MM.1S (cell line): ENCODE data around the gene SEC23A.
"Not testable (repeated sequence)": the region's sequence is repeated elsewhere in the genome, so short reads cannot be mapped to it uniquely, and the experiment has no call there.

Experiments used
- DNase-seq: peaks from one replicate; pipeline ENCODE4 v3.0.0-alpha.2; 2015
- H2AFZ ChIP-seq: fragments of 300-600 bp; sonication (generic); 2 replicates; pipeline ENCODE4 v1.6.0; 2016; ENCODE audit warnings: antibody characterized with exemption, low read length
- H3F3A ChIP-seq: fragments of 300-600 bp; sonication (generic); 2 replicates; pipeline ENCODE4 v1.6.1; 2016; ENCODE audit warnings: mild to moderate bottlenecking, antibody characterized with exemption, low read length, moderate library complexity, mixed read lengths; ENCODE audit not compliant: insufficient read depth
- H3K27ac ChIP-seq: fragments of 300-600 bp; sonication (generic); 2 replicates; pipeline ENCODE4 v1.5.1; 2016; ENCODE audit warnings: mild to moderate bottlenecking, low read length
- H3K27me3 ChIP-seq: fragments of 300-600 bp; sonication (generic); replicated peaks from 2 replicates; pipeline ENCODE4 v1.6.0; 2016; ENCODE audit warnings: low read length; ENCODE audit not compliant: insufficient read depth
- H3K36me3 ChIP-seq: fragments of 300-600 bp; sonication (generic); replicated peaks from 2 replicates; pipeline ENCODE4 v1.6.1; 2016; ENCODE audit warnings: mild to moderate bottlenecking, low read length, mixed read lengths; ENCODE audit not compliant: insufficient read depth
- H3K4me1 ChIP-seq: fragments of 300-600 bp; sonication (generic); 2 replicates; pipeline ENCODE4 v1.6.1; 2016; ENCODE audit warnings: low read length, mixed read lengths
- H3K4me2 ChIP-seq: fragments of 300-600 bp; sonication (generic); 2 replicates; pipeline ENCODE4 v1.6.0; 2016; ENCODE audit warnings: low read depth, low read length
- H3K4me3 ChIP-seq: fragments of 300-600 bp; sonication (generic); 2 replicates; pipeline ENCODE4 v1.5.1; 2016; ENCODE audit warnings: low read length, mixed read lengths
- H3K79me2 ChIP-seq: fragments of 300-600 bp; sonication (generic); 2 replicates; pipeline ENCODE4 v1.6.1; 2016; ENCODE audit warnings: mixed run types, low read length, mixed read lengths
- H3K9ac ChIP-seq: fragments of 300-600 bp; sonication (generic); 2 replicates; pipeline ENCODE4 v1.6.1; 2016; ENCODE audit warnings: low read length, mixed read lengths
- H3K9me2 ChIP-seq: fragments of 300-600 bp; sonication (generic); replicated peaks from 2 replicates; pipeline ENCODE4 v1.6.1; 2016; ENCODE audit warnings: mild to moderate bottlenecking, low read length, mixed read lengths; ENCODE audit not compliant: insufficient read depth
- H3K9me3 ChIP-seq: fragments of 300-600 bp; sonication (generic); replicated peaks from 2 replicates; pipeline ENCODE4 v1.6.1; 2016; ENCODE audit warnings: mild to moderate bottlenecking, low read length, mixed read lengths; ENCODE audit not compliant: insufficient read depth
- H4K20me1 ChIP-seq: fragments of 300-600 bp; sonication (generic); 2 replicates; pipeline ENCODE4 v1.6.1; 2016; ENCODE audit warnings: mild to moderate bottlenecking, low read length, moderate library complexity, mixed read lengths; ENCODE audit not compliant: insufficient read depth
- CTCF ChIP-seq: fragments of 300-600 bp; sonication (generic); IDR thresholded peaks from 2 replicates; pipeline ENCODE4 v1.5.1; 2016; ENCODE audit warnings: antibody characterized with exemption, low read length, mixed read lengths
- EZH2 ChIP-seq: fragments of 300-600 bp; sonication (generic); optimal IDR thresholded peaks from 2 replicates; pipeline ENCODE3; 2017; ENCODE audit warnings: low read depth, mild to moderate bottlenecking, antibody characterized with exemption, low read length, mixed read lengths
- EZH2phosphoT487 ChIP-seq: fragments of 300-600 bp; sonication (generic); IDR thresholded peaks from 2 replicates; pipeline ENCODE4 v1.6.1; 2018; ENCODE audit warnings: antibody characterized with exemption, low read length

SEC23A gene

GRCh38 chr14:39050389-39050788 lies 52.6 kb downstream of the SEC23A start:
- Histone ChIP-seq H2AFZ (no peak overlapping the region), H3K27me3 (no peaks in the 10 kb centered on the region), H3K4me1 (no peaks in the 10 kb centered on the region), H3K27ac (no peak overlapping the region), H3K9me2 (no peaks in the 10 kb centered on the region), H3K4me2 (no peak overlapping the region), H3K79me2 (no peaks in the 10 kb centered on the region), H3K4me3 (no peak overlapping the region), H4K20me1 (no peaks in the 10 kb centered on the region), H3K36me3 (no peaks in the 10 kb centered on the region), H3K9me3 (no peaks in the 10 kb centered on the region), H3F3A (no peaks in the 10 kb centered on the region), H3K9ac (no peak overlapping the region)
- DNase-seq: no peak
- TF ChIP-seq EZH2phosphoT487: no peak
- no peak for TF ChIP-seq EZH2
- no peak for TF ChIP-seq CTCF

- H2AFZ ChIP-seq, H3K4me2 ChIP-seq, H3K36me3 ChIP-seq, H3K4me1 ChIP-seq, H3K27me3 ChIP-seq, H3F3A ChIP-seq, H3K9ac ChIP-seq, H3K4me3 ChIP-seq, H4K20me1 ChIP-seq, H3K9me2 ChIP-seq, H3K79me2 ChIP-seq, H3K9me3 ChIP-seq, DNase-seq, H3K27ac ChIP-seq: not testable (repeated sequence)
These were observed 57.1 kb downstream of the SEC23A start for GRCh38 chr14:39045889-39046288.

GRCh38 chr14:39043352-39043943 lies 59.6 kb downstream of the SEC23A start:
- no peaks in the 10 kb centered on the region for H3K79me2 ChIP-seq
- no peaks in the 10 kb centered on the region for H3K27me3 ChIP-seq
- no peaks in the 10 kb centered on the region for H3K36me3 ChIP-seq
- no peak overlapping the region for H2AFZ ChIP-seq
- H3K9me2 ChIP-seq: no peaks in the 10 kb centered on the region
- H3F3A ChIP-seq: no peaks in the 10 kb centered on the region
- H3K27ac ChIP-seq: no peak overlapping the region
- H3K4me1 ChIP-seq: no peaks in the 10 kb centered on the region
- no peak overlapping the region for H3K9ac ChIP-seq
- no peaks in the 10 kb centered on the region for H3K9me3 ChIP-seq
- TF ChIP-seq EZH2phosphoT487 (no peak), EZH2 (no peak), CTCF (no peak)
- H3K4me2 ChIP-seq: no peak overlapping the region
- H3K4me3 ChIP-seq: no peak overlapping the region
- no peaks in the 10 kb centered on the region for H4K20me1 ChIP-seq
- DNase-seq: no peak

GRCh38 chr14:39040529-39040928 lies 62.5 kb downstream of the SEC23A start:
- H3F3A ChIP-seq: no peaks in the 10 kb centered on the region
- no peaks in the 10 kb centered on the region for H3K36me3 ChIP-seq
- H2AFZ ChIP-seq: no peak overlapping the region
- H3K9me3 ChIP-seq: no peaks in the 10 kb centered on the region
- no peaks in the 10 kb centered on the region for H3K27me3 ChIP-seq
- H3K4me3 ChIP-seq: no peak overlapping the region
- no peak overlapping the region for H3K9ac ChIP-seq
- H3K79me2 ChIP-seq: no peaks in the 10 kb centered on the region
- no peaks in the 10 kb centered on the region for H3K4me1 ChIP-seq
- no peak overlapping the region for H3K4me2 ChIP-seq
- H3K27ac ChIP-seq: no peak overlapping the region
- H4K20me1 ChIP-seq: no peaks in the 10 kb centered on the region
- no peak for DNase-seq
- no peak for TF ChIP-seq EZH2phosphoT487
- TF ChIP-seq EZH2: no peak
- H3K9me2 ChIP-seq: no peaks in the 10 kb centered on the region
